A204.1 (cell line): ENCODE data around the gene ERMN.
"Not testable (repeated sequence)": the region's sequence is repeated elsewhere in the genome, so short reads cannot be mapped to it uniquely, and the experiment has no call there.

Experiments
- FAIRE-seq: peaks from 2 replicates; lab custom pipeline; 2012; peaks lifted over from hg19 to GRCh38; lab: Jason Lieb, UNC

The ERMN gene

GRCh38 chr2:157325786-157326185, at the start of gene ERMN:
TSS of gene ERMN (minus strand) at chr2:157325824. CDS start at chr2:157325642, 182 bp downstream.
- no peak for FAIRE-seq

- FAIRE-seq: no peak
These were observed 49.8 kb upstream of the ERMN start for GRCh38 chr2:157375384-157375783.

GRCh38 chr2:157368508-157368907, 42.9 kb upstream of the ERMN start:
- not testable (repeated sequence) for FAIRE-seq

GRCh38 chr2:157367704-157368103, 42.1 kb upstream of the ERMN start:
- no peak for FAIRE-seq

- no peak for FAIRE-seq
These were observed 38.8 kb upstream of the ERMN start for GRCh38 chr2:157364257-157364974.

- no peak for FAIRE-seq
These were observed 38.0 kb upstream of the ERMN start for GRCh38 chr2:157363612-157364101.

GRCh38 chr2:157362627-157363026, 37.0 kb upstream of the ERMN start:
- FAIRE-seq: no peak

GRCh38 chr2:157361526-157361925, 35.9 kb upstream of the ERMN start:
- no peak for FAIRE-seq

- no peak for FAIRE-seq
These were observed 34.0 kb upstream of the ERMN start for GRCh38 chr2:157359628-157360027.

- FAIRE-seq: no peak
These were observed 30.0 kb upstream of the ERMN start for GRCh38 chr2:157355618-157356017.

GRCh38 chr2:157349949-157350515, 24.4 kb upstream of the ERMN start:
- no peak for FAIRE-seq

- FAIRE-seq: no peak
These were observed 22.8 kb upstream of the ERMN start for GRCh38 chr2:157348291-157348921.

GRCh38 chr2:157345647-157346389, 20.2 kb upstream of the ERMN start:
- no peak for FAIRE-seq

GRCh38 chr2:157341381-157341780, 15.8 kb upstream of the ERMN start:
- FAIRE-seq: not testable (repeated sequence)

- FAIRE-seq: no peak
These were observed 14.5 kb upstream of the ERMN start for GRCh38 chr2:157339965-157340655.

GRCh38 chr2:157337978-157338377, 12.4 kb upstream of the ERMN start:
- FAIRE-seq: no peak

- FAIRE-seq: no peak
These were observed 10.8 kb upstream of the ERMN start for GRCh38 chr2:157336137-157337010.

GRCh38 chr2:157334797-157335196, 9.2 kb upstream of the ERMN start:
- FAIRE-seq: no peak

- FAIRE-seq: no peak
These were observed 8.7 kb upstream of the ERMN start for GRCh38 chr2:157334335-157334734.

- no peak for FAIRE-seq
These were observed 7.9 kb upstream of the ERMN start for GRCh38 chr2:157333304-157334047.
